Measurements from ENCODE around the gene CBLB. TPM values are rescaled to one million over a fixed set of nuclear protein-coding genes. Genes with fewer than 3 reads are reported as not detected.

Gene CBLB
- total and polyA plus RNA-seq, 9 of the 15 experiments (the other 6 are each of a cell fraction or from before 2014, with no cell fraction given) = 1.8 to 8.1 (median 5.3) TPM

DNA sequence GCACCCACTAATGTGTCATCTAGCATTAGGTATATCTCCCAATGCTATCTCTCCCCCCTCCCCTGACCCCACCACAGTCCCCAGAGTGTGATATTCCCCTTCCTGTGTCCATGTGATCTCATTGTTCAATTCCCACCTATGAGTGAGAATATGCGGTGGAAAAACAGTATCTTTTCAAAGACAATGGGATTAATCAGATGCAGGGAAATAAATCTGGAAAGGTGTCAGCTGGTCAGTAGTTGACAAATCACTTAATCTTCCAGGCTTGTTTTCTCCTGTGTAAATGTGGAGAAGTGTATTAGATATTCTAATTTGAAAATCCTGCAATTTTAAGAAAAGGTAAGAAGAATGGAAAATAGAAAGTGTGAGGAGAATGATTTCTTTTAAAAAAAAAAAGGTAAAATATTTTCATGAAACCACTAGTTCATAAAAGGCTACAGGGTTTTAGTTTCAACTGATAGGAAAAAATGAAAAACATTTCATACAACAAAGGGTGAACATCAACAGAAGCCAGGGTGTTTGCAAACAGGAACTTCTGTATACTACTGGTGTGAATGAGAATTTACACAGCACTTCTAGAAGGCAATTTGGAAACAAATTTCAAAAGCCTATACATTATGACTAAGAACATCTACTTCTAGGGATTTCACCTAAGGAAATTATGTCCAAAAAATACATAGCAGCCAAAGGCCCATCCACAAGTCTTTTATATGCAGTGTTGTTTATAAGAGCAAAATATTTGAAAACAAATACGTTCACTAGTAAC is 113.5 kb downstream of the CBLB start:
- 0 out of 5 replicates have a peak, but pooled peaks cover 0 to 3% of the 10 kb centered on the region in 2 experiments for H3K4me1 ChIP-seq (replicated peaks in 1 of 2; ENCODE audit: control insufficient read depth in 2 of 2, insufficient read depth in 2 of 2, low read length in 2 of 2)
- POLR2A ChIA-PET = no interaction called here
- WGBS (ENCODE audit: insufficient coverage, low coverage, missing lambda C conversion rate) = 61% methylated on average over 2 of the region's 2 CpGs
- no peak for DNase-seq (ENCODE audit: extremely low read depth in 1 of 4, low spot score in 3 of 4)
- no peaks in the 10 kb centered on the region for H3K9me3 ChIP-seq (replicated peaks; ENCODE audit: control insufficient read depth, insufficient read depth, low read depth, low read length)
- no peaks in the 10 kb centered on the region for H3K79me2 ChIP-seq (ENCODE audit: control insufficient read depth, insufficient read depth, low read length)
- H3K9ac ChIP-seq (ENCODE audit: insufficient read depth in 1 of 2, low read depth in 2 of 2, low read length in 2 of 2) = no peak overlapping the region
- H3K27me3 ChIP-seq (ENCODE audit: control insufficient read depth in 2 of 2, insufficient read depth in 2 of 2, low read length in 2 of 2) = no peaks in the 10 kb centered on the region
- no peak for TF ChIP-seq PHF21A (IDR thresholded peaks at IDR 0.05; ENCODE audit: borderline replicate concordance, low read depth)
- TF ChIP-seq, protein P1, sequence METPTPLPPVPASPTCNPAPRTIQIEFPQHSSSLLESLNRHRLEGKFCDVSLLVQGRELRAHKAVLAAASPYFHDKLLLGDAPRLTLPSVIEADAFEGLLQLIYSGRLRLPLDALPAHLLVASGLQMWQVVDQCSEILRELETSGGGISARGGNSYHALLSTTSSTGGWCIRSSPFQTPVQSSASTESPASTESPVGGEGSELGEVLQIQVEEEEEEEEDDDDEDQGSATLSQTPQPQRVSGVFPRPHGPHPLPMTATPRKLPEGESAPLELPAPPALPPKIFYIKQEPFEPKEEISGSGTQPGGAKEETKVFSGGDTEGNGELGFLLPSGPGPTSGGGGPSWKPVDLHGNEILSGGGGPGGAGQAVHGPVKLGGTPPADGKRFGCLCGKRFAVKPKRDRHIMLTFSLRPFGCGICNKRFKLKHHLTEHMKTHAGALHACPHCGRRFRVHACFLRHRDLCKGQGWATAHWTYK (CRISPR knock-in tag; IDR thresholded peaks at IDR 0.05) = no peak
- TF ChIP-seq DNMT1 (IDR thresholded peaks at IDR 0.05) = no peak
- no peak for TF ChIP-seq SIRT6 (IDR thresholded peaks at IDR 0.05; ENCODE audit: low read depth, low read length)
- TF ChIP-seq, protein P2, sequence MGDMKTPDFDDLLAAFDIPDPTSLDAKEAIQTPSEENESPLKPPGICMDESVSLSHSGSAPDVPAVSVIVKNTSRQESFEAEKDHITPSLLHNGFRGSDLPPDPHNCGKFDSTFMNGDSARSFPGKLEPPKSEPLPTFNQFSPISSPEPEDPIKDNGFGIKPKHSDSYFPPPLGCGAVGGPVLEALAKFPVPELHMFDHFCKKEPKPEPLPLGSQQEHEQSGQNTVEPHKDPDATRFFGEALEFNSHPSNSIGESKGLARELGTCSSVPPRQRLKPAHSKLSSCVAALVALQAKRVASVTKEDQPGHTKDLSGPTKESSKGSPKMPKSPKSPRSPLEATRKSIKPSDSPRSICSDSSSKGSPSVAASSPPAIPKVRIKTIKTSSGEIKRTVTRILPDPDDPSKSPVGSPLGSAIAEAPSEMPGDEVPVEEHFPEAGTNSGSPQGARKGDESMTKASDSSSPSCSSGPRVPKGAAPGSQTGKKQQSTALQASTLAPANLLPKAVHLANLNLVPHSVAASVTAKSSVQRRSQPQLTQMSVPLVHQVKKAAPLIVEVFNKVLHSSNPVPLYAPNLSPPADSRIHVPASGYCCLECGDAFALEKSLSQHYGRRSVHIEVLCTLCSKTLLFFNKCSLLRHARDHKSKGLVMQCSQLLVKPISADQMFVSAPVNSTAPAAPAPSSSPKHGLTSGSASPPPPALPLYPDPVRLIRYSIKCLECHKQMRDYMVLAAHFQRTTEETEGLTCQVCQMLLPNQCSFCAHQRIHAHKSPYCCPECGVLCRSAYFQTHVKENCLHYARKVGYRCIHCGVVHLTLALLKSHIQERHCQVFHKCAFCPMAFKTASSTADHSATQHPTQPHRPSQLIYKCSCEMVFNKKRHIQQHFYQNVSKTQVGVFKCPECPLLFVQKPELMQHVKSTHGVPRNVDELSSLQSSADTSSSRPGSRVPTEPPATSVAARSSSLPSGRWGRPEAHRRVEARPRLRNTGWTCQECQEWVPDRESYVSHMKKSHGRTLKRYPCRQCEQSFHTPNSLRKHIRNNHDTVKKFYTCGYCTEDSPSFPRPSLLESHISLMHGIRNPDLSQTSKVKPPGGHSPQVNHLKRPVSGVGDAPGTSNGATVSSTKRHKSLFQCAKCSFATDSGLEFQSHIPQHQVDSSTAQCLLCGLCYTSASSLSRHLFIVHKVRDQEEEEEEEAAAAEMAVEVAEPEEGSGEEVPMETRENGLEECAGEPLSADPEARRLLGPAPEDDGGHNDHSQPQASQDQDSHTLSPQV (IDR thresholded peaks at IDR 0.05) = no peak
- TF ChIP-seq, protein P3, sequence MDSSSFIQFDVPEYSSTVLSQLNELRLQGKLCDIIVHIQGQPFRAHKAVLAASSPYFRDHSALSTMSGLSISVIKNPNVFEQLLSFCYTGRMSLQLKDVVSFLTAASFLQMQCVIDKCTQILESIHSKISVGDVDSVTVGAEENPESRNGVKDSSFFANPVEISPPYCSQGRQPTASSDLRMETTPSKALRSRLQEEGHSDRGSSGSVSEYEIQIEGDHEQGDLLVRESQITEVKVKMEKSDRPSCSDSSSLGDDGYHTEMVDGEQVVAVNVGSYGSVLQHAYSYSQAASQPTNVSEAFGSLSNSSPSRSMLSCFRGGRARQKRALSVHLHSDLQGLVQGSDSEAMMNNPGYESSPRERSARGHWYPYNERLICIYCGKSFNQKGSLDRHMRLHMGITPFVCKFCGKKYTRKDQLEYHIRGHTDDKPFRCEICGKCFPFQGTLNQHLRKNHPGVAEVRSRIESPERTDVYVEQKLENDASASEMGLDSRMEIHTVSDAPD (CRISPR knock-in tag; IDR thresholded peaks at IDR 0.05) = no peak
- no peak for TF ChIP-seq ETV6 (IDR thresholded peaks at IDR 0.05; ENCODE audit: borderline replicate concordance in 1 of 2, low read depth in 2 of 2, low read length in 1 of 2)
- no peak for TF ChIP-seq ETV6 (CRISPR knock-in tag; IDR thresholded peaks at IDR 0.05; ENCODE audit: borderline replicate concordance)
- TF ChIP-seq TARDBP (IDR thresholded peaks at IDR 0.05) = no peak
- no peak for TF ChIP-seq MTA2 (IDR thresholded peaks at IDR 0.05; ENCODE audit: low read depth)
- no peak overlapping the region for H3K27ac ChIP-seq (ENCODE audit: extremely low read depth, low read depth, low read length)
- intact Hi-C loops (cut with micrococcal nuclease) (no loop called here), in situ Hi-C loops (cut with MboI) (no loop called here)
- H4K20me1 ChIP-seq (replicated peaks; ENCODE audit: control insufficient read depth, insufficient read depth, low read length) = no peaks in the 10 kb centered on the region
- no peaks in the 10 kb centered on the region for H3K36me3 ChIP-seq (ENCODE audit: control insufficient read depth, insufficient read depth, low read length)
- CTCF ChIA-PET (ENCODE audit: low intra/inter-chr PET ratio) = no interaction called here
- no peak overlapping the region for H3K4me2 ChIP-seq (ENCODE audit: insufficient read depth, low read length)
- no peak overlapping the region for H3K4me3 ChIP-seq
- no peak overlapping the region for H2AFZ ChIP-seq (ENCODE audit: low read depth, low read length)
- no peaks in the 10 kb centered on the region for H3K9me1 ChIP-seq (ENCODE audit: control insufficient read depth, insufficient read depth, low read length)
- no peak for ATAC-seq
- no peak for FAIRE-seq
- no TSS peak for BruUV-seq (replicated peaks)

Data from K562 (cell line).